Nephron progenitor cell (in vitro differentiated cells): ENCODE results near the gene NFE2.

Experiments used
- DNase-seq: peaks from one replicate; pipeline ENCODE4 v3.0.0; 2021
- H3K27ac Mint-ChIP-seq: 2 replicates; pipeline ENCODE4 v1.8.0; 2021; ENCODE audit warnings: mild to moderate bottlenecking, moderate library complexity, mixed read lengths
- H3K27me3 Mint-ChIP-seq: 2 replicates; pipeline ENCODE4 v1.8.0; 2021; ENCODE audit warnings: mild to moderate bottlenecking, low read depth, mixed read lengths; ENCODE audit not compliant: poor library complexity
- H3K36me3 Mint-ChIP-seq: 2 replicates; pipeline ENCODE4 v1.8.0; 2021; ENCODE audit warnings: low read depth, mixed read lengths
- H3K4me1 Mint-ChIP-seq: 2 replicates; pipeline ENCODE4 v1.8.0; 2021; ENCODE audit warnings: mixed read lengths
- H3K4me3 Mint-ChIP-seq: 2 replicates; pipeline ENCODE4 v1.8.0; 2021; ENCODE audit warnings: mild to moderate bottlenecking, moderate library complexity, mixed read lengths
- H3K9me3 Mint-ChIP-seq: 2 replicates; pipeline ENCODE4 v1.8.0; 2021; ENCODE audit warnings: mild to moderate bottlenecking, moderate library complexity, mixed read lengths
- TF ChIP-seq, protein P1 (sequence below): fragments of 200-600 bp; sonication (generic); IDR thresholded peaks from 2 replicates; pipeline ENCODE4 v1.5.0; 2021; ENCODE audit warnings: antibody characterized with exemption

The NFE2 gene

GRCh38 chr12:54338698-54339296 lies 38.0 kb upstream of the NFE2 start:
- Mint-ChIP-seq H3K4me1 (peaks cover 79% of the 10 kb centered on the region), H3K27ac (peak overlapping the region; percentile 73)
- no peak for DNase-seq

GRCh38 chr12:54337854-54338650 lies 37.2 kb upstream of the NFE2 start:
- H3K9me3 Mint-ChIP-seq, result no peaks in the 10 kb centered on the region
- H3K4me1 Mint-ChIP-seq, result peaks cover 74% of the 10 kb centered on the region
- TF ChIP-seq, protein P1, sequence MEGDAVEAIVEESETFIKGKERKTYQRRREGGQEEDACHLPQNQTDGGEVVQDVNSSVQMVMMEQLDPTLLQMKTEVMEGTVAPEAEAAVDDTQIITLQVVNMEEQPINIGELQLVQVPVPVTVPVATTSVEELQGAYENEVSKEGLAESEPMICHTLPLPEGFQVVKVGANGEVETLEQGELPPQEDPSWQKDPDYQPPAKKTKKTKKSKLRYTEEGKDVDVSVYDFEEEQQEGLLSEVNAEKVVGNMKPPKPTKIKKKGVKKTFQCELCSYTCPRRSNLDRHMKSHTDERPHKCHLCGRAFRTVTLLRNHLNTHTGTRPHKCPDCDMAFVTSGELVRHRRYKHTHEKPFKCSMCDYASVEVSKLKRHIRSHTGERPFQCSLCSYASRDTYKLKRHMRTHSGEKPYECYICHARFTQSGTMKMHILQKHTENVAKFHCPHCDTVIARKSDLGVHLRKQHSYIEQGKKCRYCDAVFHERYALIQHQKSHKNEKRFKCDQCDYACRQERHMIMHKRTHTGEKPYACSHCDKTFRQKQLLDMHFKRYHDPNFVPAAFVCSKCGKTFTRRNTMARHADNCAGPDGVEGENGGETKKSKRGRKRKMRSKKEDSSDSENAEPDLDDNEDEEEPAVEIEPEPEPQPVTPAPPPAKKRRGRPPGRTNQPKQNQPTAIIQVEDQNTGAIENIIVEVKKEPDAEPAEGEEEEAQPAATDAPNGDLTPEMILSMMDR, result no peak
- H3K27me3 Mint-ChIP-seq, result no peaks in the 10 kb centered on the region
- peak overlapping the region; percentile 7 for H3K4me3 Mint-ChIP-seq
- H3K36me3 Mint-ChIP-seq, result peaks cover 28% of the 10 kb centered on the region
- peak overlapping the region; percentile 94 for H3K27ac Mint-ChIP-seq
- no peak for DNase-seq

More at GRCh38 chr12:54338698-54339296, 38.0 kb upstream of the NFE2 start:
- Mint-ChIP-seq H3K4me3 (no peak overlapping the region), H3K36me3 (peaks cover 35% of the 10 kb centered on the region), H3K9me3 (no peaks in the 10 kb centered on the region), H3K27me3 (no peaks in the 10 kb centered on the region)
- TF ChIP-seq, protein P1, result no peak

DNA sequence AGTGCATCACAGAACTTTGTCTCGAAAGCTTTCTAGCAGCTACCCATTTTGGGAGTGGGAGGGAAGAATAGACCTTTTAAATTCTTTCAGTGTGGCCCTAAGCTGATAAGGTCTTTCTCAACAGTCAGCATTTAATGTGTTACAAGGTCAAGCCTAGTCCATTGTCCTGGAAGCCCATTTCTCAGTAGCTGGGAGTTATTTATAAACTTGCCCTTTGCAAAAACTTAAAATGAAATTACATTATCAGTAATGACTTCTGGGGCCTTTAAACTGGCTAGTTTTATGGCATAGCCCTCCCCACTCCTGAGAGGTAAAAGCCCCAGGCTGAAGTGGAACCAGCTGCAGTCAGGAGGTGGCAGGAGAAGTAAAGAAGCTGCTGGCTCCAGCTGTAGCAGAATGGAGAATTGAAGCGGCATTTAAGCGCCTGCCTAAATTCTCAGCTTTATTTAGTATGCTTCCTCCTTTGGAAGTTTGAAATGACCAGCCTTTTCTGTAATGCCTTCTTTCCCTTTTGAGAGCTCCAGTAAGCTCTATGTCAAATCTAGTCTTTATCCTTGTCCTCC lies 36.5 kb upstream of the NFE2 start:
- H3K4me3 Mint-ChIP-seq, result peak overlapping the region; percentile 7
- no peaks in the 10 kb centered on the region for H3K27me3 Mint-ChIP-seq
- H3K9me3 Mint-ChIP-seq, result no peaks in the 10 kb centered on the region
- H3K36me3 Mint-ChIP-seq, result peaks cover 21% of the 10 kb centered on the region
- TF ChIP-seq, protein P1, result no peak
- peaks cover 67% of the 10 kb centered on the region for H3K4me1 Mint-ChIP-seq
- peak overlapping the region; percentile 94 for H3K27ac Mint-ChIP-seq
- DNase-seq, result no peak

DNA sequence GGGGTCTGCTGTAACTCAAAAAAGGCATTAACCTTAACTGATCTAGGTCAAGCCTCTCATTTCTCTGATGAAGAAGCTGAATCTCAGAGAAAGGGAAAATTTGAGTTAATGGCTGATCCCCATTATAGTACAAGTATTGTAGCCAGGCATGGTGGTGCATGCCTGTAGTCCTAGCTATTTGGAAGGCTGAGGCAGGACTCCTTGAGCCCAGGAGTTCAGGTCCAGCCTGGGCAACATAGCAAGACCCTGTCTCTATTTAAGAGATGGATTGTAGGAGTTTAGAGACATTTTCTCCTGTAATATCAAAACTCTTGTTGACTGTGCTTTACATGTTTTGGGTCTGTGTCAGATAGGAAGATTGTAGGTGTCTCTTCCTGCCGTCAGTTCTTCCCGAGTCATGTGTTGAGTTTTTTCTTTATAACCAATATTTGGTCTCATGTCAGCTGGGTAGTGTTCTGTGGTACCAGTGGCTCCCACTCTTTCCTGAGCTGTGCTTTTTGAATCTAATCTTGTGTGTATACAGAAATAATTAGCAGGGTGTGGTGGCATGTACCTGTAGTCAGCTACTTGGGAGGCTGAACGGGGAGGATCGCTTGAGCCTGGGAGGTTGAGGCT lies 32.7 kb upstream of the NFE2 start:
- TF ChIP-seq, protein P1, result no peak
- Mint-ChIP-seq H3K9me3 (no peaks in the 10 kb centered on the region), H3K36me3 (no peaks in the 10 kb centered on the region), H3K4me1 (peaks cover 63% of the 10 kb centered on the region), H3K27me3 (no peaks in the 10 kb centered on the region), H3K27ac (no peak overlapping the region), H3K4me3 (no peak overlapping the region)
- no peak for DNase-seq

GRCh38 chr12:54331461-54331860 lies 30.6 kb upstream of the NFE2 start:
- TF ChIP-seq, protein P1, result no peak
- no peak overlapping the region for H3K4me3 Mint-ChIP-seq
- H3K27ac Mint-ChIP-seq, result peak overlapping the region; percentile 94
- H3K4me1 Mint-ChIP-seq, result peaks cover 56% of the 10 kb centered on the region
- H3K36me3 Mint-ChIP-seq, result no peaks in the 10 kb centered on the region
- no peaks in the 10 kb centered on the region for H3K27me3 Mint-ChIP-seq
- H3K9me3 Mint-ChIP-seq, result no peaks in the 10 kb centered on the region
- DNase-seq, result no peak
